Neuron (in vitro differentiated cells): Measurements from ENCODE around the gene ADAMTS19.
"Not testable (repeated sequence)": the region's sequence is repeated elsewhere in the genome, so short reads cannot be mapped to it uniquely, and the experiment has no call there.

Experiments used
- H2AFZ ChIP-seq: one replicate; pipeline ENCODE4 v1.6.1; 2013; ENCODE audit warnings: low read depth, mild to moderate bottlenecking, inconsistent platforms, low read length, moderate library complexity
- H3K27me3 ChIP-seq: one replicate; pipeline ENCODE4 v1.6.1; 2013; ENCODE audit warnings: low read length; ENCODE audit not compliant: insufficient read depth
- H3K36me3 ChIP-seq: one replicate; pipeline ENCODE4 v1.6.1; 2013; ENCODE audit warnings: low read length; ENCODE audit not compliant: insufficient read depth
- H3K4me1 ChIP-seq: one replicate; pipeline ENCODE4 v1.6.1; 2013; ENCODE audit warnings: low read length; ENCODE audit not compliant: insufficient read depth
- H3K4me3 ChIP-seq: 2 replicates; pipeline ENCODE4 v1.5.1; 2013; ENCODE audit warnings: mild to moderate bottlenecking, low read length, moderate library complexity
- H3K9me3 ChIP-seq: one replicate; pipeline ENCODE4 v1.6.1; 2013; ENCODE audit warnings: low read length

ADAMTS19 gene

DNA sequence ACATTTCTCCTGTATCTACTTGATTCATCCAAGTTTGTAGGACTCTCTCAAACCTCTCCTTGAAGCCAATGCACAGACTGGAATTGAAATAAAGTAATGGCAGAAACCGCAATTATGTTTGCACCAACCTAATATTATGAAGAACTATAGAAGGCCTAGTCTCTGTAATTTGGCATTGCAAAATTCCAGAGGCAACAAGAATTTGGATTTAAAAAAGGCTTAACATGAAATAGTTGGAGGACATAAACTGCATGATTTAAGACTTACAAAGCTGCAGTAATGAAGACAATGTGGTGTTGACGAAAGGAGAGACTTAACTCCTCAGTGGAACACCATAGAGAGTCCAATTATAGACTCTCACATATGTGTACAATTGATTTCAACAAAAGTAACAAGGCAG is 170.0 kb downstream of the ADAMTS19 start:
- no peak overlapping the region for H2AFZ ChIP-seq
- no peak overlapping the region for H3K4me3 ChIP-seq
- no peaks in the 10 kb centered on the region for H3K27me3 ChIP-seq
- no peaks in the 10 kb centered on the region for H3K36me3 ChIP-seq
- H3K9me3 ChIP-seq = no peaks in the 10 kb centered on the region
- no peaks in the 10 kb centered on the region for H3K4me1 ChIP-seq

DNA sequence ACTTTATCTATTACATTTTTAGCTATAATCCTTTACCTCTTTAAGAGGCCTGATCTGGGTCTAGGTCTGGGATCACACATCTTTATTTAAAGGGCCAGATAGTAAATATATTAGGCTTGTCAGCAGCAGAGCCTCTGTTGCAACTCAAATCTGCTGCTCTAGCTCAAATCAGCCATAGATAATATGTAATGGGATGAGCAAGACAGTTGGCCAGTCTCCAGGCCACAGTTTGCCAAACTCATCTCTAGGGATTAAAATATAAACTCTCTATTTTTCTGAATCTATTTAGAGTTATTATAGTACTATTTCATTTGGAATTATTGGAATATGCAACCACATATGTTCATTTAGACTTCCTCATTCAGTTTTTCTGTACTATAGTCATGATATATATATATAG is 171.9 kb downstream of the ADAMTS19 start:
- H2AFZ ChIP-seq = no peak overlapping the region
- no peak overlapping the region for H3K4me3 ChIP-seq
- no peaks in the 10 kb centered on the region for H3K4me1 ChIP-seq
- no peaks in the 10 kb centered on the region for H3K36me3 ChIP-seq
- no peaks in the 10 kb centered on the region for H3K27me3 ChIP-seq
- no peaks in the 10 kb centered on the region for H3K9me3 ChIP-seq

DNA sequence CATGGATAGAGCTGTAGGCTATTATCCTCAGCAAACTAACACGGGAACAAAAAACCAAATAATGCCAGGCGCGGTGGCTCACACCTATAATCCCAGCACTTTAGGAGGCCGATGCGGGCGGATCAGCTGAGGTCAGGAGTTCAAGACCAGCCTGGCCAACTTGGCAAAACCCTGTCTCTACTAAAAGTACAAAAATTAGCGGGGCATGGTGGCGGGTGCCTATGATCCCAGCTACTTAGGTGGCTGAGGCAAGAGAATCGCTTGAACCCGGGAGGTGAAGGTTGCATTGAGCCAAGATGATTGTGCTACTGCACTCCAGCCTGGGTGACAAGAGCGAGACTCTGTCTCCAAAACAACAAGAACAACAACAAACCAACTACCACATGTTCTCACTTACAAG is 177.4 kb downstream of the ADAMTS19 start:
- H3K4me1 ChIP-seq, H3K36me3 ChIP-seq, H3K9me3 ChIP-seq, H3K27me3 ChIP-seq, H3K4me3 ChIP-seq, H2AFZ ChIP-seq: not testable (repeated sequence)

DNA sequence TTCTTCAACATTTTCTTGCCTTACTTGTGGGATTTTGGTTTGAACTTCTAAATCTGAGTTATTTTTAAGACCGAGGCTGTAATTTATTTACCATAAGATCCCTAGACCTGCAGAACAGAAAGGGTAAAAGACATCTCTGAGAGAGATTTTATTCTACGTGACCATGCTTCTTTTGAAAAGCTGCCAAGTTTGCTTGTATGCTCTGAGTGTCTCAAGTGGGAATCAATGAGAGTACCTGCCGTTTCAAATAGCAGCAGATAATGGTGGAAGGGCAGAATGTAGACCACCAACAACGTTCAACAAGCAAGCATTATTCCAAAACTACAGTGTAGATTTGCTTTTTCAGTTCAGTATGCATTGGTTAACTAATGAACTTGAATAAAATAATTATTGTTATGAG is 179.2 kb downstream of the ADAMTS19 start:
- no peaks in the 10 kb centered on the region for H3K27me3 ChIP-seq
- H2AFZ ChIP-seq = no peak overlapping the region
- H3K36me3 ChIP-seq = no peaks in the 10 kb centered on the region
- no peak overlapping the region for H3K4me3 ChIP-seq
- no peaks in the 10 kb centered on the region for H3K4me1 ChIP-seq
- no peaks in the 10 kb centered on the region for H3K9me3 ChIP-seq

DNA sequence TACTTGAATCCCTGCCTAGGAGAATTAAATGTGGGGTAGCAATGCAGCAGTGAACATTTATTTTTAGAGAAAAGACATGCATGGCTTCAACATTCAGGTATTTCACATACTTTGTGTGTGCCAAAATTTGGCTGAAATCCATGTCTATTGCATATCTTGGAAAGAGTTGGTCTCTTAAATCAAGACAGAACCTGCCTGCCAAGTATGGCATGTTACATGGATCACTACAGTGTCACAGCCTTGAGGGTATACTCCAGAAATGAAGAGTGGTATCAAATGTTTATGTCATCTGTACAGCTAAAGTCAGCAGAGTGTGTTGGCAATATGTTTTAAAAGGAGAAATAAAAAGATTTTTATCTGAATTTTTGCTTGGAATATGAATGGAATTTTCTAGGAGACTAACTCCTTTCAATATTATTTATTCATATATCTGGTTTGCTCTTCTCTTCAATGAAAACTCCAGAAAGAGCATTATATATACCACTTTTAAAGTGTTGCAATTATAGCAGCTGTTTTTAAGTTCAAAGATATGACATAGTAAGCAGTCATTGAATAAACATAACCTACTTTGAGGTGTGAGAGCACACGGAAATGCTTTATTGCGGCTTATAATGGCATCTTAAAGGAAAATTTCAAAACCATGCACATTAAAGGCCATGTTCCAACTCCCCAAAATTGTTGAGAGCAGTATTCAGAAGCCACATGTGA is 192.4 kb downstream of the ADAMTS19 start:
- peaks cover 4% of the 10 kb centered on the region for H3K27me3 ChIP-seq
- no peaks in the 10 kb centered on the region for H3K9me3 ChIP-seq
- no peak overlapping the region for H3K4me3 ChIP-seq
- H3K4me1 ChIP-seq = peaks cover 10% of the 10 kb centered on the region
- H2AFZ ChIP-seq = no peak overlapping the region
- H3K36me3 ChIP-seq = no peaks in the 10 kb centered on the region

DNA sequence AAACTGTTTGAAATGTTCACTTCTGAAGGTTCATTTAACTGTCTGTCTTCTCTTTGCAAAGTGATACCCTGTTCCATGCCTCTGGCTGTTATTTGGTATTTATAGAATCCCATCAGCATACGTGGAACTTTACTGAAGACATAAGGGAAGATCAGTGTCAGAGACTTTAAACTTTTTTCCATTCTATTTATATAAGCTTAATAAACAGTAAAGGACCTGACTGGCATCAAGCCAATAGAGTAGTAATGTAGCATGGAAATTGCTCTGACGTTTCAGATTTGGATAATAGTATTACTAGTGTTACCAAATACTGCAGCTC is 192.9 kb downstream of the ADAMTS19 start:
- Histone ChIP-seq H3K36me3 (no peaks in the 10 kb centered on the region), H3K27me3 (peaks cover 4% of the 10 kb centered on the region), H3K4me1 (peaks cover 12% of the 10 kb centered on the region), H3K9me3 (no peaks in the 10 kb centered on the region), H3K4me3 (no peak overlapping the region), H2AFZ (no peak overlapping the region)

DNA sequence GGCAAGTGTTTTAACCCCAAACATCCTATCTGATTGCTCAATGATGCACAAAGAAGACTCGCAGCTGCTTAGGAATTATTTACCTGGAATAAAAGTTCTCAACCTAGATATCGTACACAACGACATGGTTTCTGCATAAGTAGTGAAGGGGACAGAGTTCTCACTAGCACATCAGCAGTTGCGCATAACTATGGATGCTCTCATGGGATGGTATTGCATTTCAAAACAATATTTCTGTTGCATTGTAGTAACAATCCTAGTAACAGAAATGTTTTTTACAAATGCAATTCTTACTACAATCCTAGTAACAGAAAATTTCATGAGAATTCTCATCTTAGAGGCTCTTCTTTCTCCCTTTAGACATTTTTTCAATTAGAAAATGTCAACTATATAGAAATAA is 193.3 kb downstream of the ADAMTS19 start:
- Histone ChIP-seq H3K4me1 (peaks cover 12% of the 10 kb centered on the region), H2AFZ (no peak overlapping the region), H3K9me3 (no peaks in the 10 kb centered on the region), H3K4me3 (no peak overlapping the region), H3K36me3 (no peaks in the 10 kb centered on the region), H3K27me3 (peaks cover 4% of the 10 kb centered on the region)

DNA sequence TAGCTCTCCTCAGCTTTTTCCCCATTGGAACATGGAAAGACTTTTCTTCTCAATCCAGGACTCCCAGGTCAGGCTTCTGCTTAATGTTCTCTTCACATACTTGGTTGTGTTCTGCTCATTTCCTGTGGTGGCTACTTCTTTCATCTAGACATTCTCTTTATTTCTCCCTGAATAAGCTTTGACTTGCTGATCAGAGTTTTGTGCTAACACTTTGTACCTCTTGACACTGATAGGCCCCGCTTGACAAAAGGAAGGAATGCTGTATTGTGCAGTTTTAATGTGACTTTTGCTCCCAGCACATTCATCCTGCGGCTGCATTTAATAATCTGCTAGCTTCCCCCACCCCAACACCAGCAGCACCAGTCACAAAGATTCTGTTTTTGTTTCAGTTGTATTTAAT is 196.9 kb downstream of the ADAMTS19 start:
- Histone ChIP-seq H3K9me3 (no peaks in the 10 kb centered on the region), H2AFZ (no peak overlapping the region), H3K4me3 (no peak overlapping the region), H3K36me3 (no peaks in the 10 kb centered on the region), H3K27me3 (peaks cover 4% of the 10 kb centered on the region), H3K4me1 (peaks cover 12% of the 10 kb centered on the region)

DNA sequence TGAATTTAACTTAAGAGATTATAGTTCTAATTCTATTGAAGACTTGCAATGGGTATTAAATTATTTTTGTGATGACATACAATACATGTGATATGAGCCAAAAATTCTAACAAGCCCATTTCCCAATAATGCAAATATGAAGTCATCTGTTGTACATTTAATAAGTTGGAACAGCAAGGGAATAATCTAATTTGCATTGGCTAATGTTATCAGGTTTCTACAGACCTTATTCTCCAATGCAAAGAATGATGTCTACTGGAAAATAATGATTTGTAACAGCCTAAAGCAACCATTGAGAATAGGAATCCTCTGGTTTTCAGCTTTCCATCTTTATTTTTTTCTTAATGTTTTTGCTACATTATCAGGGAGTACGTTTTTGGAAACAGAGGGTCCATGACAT is 198.7 kb downstream of the ADAMTS19 start:
- Histone ChIP-seq H3K27me3 (peaks cover 4% of the 10 kb centered on the region), H3K4me3 (no peak overlapping the region), H3K9me3 (no peaks in the 10 kb centered on the region), H3K36me3 (no peaks in the 10 kb centered on the region), H3K4me1 (peaks cover 12% of the 10 kb centered on the region), H2AFZ (no peak overlapping the region)

DNA sequence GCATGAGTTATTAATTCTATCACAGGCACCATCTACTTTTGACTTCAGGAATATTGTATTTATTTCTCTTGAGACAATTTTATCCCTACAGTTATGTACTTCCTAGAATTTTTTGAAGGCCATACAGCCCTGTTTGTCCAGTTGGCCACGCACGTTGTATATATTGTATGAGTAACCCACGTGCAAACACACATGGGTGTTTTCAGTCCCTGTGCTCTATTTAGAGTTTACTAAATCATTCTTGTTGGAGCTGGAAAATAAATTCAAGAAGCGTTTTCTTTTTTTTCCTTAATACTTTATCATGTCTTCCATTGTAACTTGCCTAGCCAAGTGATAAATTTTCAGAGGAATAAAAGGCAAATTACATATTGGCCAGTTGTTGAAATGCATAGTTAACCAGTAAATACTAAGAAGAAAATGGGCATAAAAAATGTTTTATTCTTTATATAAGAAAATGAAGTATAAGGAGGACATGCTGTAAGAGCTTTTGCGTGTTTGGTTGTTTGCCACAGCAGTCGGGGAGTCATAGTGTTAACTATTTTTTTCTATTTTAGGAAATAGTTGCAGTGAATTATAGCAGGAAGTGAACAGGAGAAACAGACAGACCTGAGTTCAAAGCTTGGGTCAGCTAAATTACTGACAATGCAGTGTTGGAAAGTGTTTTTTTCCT is 201.4 kb downstream of the ADAMTS19 start:
- no peak overlapping the region for H3K4me3 ChIP-seq
- no peak overlapping the region for H2AFZ ChIP-seq

DNA sequence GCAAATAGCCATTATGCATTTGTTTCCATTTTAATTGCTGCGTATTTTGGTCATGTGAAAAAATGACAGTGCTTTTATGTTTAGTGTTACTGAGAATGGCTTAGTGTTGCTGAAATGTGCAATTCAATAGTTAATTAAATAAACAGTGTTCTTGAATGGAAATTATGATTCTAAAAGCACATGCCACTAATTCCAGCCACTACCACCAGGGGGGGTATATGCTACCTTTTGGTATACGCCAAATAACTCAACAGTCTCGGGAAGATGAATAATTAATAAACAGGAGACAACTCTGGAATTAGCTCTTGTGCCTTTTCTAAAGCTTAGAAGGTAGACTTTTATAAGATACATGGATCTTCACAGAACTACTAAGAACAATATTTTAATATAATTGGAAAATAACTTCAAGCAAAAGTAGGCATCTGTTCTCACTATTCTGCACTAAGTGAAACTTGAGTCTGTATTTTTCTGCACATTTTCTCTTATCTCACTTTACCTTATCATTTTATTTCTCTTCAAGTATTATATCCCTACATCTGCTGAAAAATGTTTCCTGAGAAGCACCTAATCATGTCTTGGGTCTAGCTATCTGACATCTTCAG is 204.3 kb downstream of the ADAMTS19 start:
- no peaks in the 10 kb centered on the region for H3K27me3 ChIP-seq
- peaks cover 3% of the 10 kb centered on the region for H3K9me3 ChIP-seq
- H3K36me3 ChIP-seq = no peaks in the 10 kb centered on the region
- no peak overlapping the region for H2AFZ ChIP-seq
- no peak overlapping the region for H3K4me3 ChIP-seq
- no peaks in the 10 kb centered on the region for H3K4me1 ChIP-seq

More for the DNA sequence above, 201.4 kb downstream of the ADAMTS19 start:
- Histone ChIP-seq H3K4me1 (peaks cover 9% of the 10 kb centered on the region), H3K27me3 (no peaks in the 10 kb centered on the region), H3K9me3 (no peaks in the 10 kb centered on the region), H3K36me3 (no peaks in the 10 kb centered on the region)

DNA sequence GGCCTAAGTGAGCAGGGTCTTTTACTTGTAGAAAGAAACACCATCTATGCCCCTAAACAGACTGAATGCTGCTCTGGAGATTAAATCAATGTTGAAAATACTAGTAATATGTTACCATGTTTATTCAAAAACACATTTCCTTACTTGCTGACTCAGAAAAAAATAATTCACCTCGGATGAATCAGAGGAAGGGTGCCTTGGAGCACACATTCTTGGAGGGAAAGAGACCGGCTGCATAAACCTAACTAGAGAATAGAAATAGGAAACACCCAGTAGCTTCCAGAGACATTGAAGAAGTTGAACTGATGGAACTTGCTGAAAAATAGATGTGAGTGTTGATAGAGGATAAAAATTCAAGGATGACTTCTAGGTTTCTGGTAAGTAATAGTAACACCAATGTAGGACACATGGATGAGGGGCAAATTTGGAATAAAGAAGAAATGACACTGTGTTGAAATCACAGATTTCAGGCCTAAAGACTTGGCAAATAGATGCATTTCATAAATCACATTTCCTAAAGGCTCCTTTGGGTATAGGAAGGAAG is 210.9 kb downstream of the ADAMTS19 start:
- H3K4me3 ChIP-seq = no peak overlapping the region
- H3K9me3 ChIP-seq = peaks cover 3% of the 10 kb centered on the region
- no peaks in the 10 kb centered on the region for H3K27me3 ChIP-seq
- no peaks in the 10 kb centered on the region for H3K4me1 ChIP-seq
- no peaks in the 10 kb centered on the region for H3K36me3 ChIP-seq
- no peak overlapping the region for H2AFZ ChIP-seq

DNA sequence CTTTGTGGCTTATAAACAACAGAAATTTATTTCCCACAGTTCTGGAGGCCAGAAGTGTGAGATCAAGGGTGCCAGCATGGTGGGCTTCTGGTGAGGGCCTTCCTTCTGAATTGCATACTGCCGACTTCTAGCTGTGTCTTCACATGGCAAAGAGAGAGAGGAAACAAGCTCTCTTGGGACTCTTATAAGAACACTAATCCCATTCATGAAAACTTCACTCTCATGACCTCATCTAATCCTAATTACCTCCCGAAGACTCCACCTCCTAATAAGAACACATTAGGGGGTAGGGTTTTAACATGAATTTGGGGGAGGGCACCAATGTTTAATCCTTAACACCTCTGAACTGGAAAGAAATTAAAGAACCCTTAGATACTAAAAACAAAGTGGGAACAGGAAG is 211.9 kb downstream of the ADAMTS19 start:
- no peak overlapping the region for H3K4me3 ChIP-seq
- peaks cover 3% of the 10 kb centered on the region for H3K9me3 ChIP-seq
- H3K27me3 ChIP-seq = no peaks in the 10 kb centered on the region
- no peaks in the 10 kb centered on the region for H3K4me1 ChIP-seq
- no peak overlapping the region for H2AFZ ChIP-seq
- no peaks in the 10 kb centered on the region for H3K36me3 ChIP-seq
